Stimulated activated CD4-positive, alpha-beta T cell treated with anti-CD3 and anti-CD28 coated beads, Interleukin-4, amount 100 ng/mL, for 24 hours (primary cell): ENCODE results near the gene GATAD2A.

Experiments used
- DNase-seq: peaks from one replicate; pipeline ENCODE4 v3.0.0-alpha.2; 2020

GATAD2A gene

GRCh38 chr19:19514881-19515641, 109.6 kb downstream of the GATAD2A start, which contains the start of gene TSSK6:
TSS of gene TSSK6 (minus strand) at chr19:19515548. CDS start at chr19:19515427, 121 bp downstream.
- no peak for DNase-seq

DNA sequence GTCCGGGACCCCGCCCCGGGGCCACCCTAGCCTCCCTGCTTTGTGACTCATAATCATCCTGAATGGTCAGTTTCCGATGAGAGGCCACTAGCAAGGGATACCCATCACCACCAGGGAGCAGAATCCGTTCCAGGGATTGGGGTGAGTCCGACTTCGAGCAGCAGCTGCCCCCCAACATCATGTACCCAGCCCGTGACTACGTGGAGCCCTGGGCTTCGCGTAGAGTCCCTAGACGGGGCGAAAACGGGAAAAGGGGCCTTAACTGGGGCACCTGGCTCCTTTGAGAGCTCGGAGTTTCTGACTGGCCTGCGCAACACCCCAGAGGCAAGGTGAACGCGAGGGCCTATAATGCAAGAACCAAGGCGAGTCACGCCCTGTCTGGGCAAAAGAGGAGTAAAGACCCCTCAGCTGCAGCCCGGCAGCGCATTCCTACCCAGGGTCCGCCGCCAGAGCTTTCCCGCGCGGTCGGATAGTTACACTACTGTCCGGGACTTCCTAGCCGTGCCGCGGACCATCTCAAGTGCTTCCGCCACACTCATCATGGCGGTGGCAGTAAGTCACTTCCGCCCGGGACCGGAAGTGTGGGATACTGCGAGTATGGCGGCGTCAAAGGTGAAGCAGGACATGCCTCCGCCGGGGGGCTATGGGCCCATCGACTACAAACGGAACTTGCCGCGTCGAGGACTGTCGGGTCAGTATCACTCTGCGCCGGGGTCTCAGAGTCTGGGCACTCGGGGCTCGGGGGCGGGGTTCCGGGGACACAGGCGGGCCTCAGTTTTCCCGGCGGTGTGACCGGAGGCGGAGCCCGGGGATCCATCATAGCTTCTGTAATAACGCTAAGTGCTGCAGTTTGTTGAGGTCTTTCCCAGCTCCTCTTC, 110.4 kb downstream of the GATAD2A start, which contains the start of gene NDUFA13:
Gene NDUFA13, plus strand, starts transcription at position 584 of the 878 bp plus-strand sequence. Its CDS starts 14 bp downstream, at position 598.
- DNase-seq, result peak; percentile 94

GRCh38 chr19:19517235-19517619, 111.8 kb downstream of the GATAD2A start:
- DNase-seq, result no peak

DNA sequence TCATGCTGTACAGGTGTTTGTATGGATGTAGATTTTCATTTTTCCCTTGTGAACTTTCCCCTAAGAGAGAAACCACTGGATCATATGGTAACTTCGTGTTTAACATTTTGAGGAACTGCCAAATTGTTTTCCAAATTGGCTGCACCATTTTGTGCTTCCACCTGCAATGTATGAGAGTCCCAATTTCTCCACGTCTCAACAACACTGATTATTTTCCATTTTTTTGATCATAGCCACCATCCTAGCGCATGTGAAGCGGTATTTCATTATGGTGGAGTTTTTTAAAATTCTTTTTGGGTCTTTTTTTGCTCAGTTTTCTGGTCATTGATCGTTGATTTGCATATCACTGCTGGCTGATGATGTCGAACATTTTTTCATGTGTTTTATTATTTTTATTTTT, 115.5 kb downstream of the GATAD2A start:
- DNase-seq, result no peak

DNA sequence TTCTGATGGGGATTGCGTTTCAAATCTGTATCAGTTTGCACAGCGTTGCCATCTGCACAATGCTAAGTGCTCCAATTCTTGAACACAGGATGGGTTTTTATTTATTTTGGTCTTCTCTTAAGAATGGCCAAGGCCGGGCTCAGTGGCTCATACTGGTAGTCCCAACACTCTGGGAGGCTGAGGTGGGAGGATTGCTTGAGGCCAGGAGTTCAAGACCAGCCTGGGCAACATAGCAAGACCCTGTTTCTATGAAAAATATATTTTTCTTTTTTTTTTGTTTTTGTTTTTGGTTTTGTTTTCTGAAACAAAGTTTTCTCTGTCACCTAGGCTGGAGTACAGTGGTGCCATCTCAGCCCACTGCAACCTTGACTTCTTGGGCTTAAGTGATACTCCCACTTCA, 117.7 kb downstream of the GATAD2A start:
- DNase-seq, result no peak

DNA sequence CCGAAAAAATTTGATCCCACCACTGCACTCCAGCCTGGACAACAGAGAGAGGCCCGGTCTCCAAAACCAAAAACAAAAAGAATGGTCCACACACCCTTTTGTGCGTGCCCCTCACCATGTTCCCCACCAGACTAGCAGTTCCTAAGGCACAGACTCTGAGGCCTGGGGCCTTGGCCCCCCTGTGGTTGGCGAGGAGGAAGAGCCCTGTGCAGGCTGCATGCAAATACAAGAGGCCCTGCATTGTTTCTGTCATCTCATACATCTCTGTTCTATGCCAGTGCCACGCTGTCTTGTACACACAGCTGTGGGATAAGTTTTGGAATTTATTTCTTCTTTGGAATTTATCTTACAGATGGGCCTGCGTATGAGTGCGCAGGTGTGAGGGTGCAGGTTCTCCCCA, 118.6 kb downstream of the GATAD2A start:
- no peak for DNase-seq

DNA sequence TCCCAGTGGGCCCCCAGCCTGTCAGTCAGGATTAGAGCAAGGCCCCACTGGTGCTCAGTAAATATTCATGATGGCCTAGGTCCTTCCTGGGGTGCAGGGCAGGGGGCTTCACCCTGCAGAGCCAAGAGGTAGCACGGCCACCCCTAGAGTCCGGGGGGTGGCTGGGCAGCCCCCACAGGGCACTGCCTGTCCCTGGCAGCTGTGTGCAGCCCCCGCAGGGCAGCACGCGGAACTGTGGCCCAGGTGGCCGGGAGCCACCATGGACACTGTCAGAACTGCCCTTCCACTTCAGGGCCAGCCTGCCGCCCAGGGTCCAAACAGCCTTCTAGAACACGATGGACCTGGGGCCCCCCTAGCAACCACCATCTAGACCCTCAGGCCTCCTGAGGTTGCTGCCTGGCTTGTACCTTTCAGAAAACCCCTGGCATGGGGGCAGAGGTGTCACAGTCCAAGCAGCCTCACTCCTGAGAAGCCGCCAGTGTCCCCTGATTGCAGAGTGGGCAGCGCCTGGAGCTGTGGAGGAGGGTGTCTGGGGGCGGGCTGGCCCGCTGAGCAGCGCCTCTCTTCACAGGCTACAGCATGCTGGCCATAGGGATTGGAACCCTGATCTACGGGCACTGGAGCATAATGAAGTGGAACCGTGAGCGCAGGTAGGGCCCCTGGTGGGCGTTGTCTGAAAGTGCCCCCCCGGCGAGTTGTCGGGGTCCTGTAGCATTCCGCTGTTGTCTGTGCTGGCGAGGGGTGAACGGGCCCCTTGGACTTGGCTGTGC, 120.3 kb downstream of the GATAD2A start:
- DNase-seq, result no peak

DNA sequence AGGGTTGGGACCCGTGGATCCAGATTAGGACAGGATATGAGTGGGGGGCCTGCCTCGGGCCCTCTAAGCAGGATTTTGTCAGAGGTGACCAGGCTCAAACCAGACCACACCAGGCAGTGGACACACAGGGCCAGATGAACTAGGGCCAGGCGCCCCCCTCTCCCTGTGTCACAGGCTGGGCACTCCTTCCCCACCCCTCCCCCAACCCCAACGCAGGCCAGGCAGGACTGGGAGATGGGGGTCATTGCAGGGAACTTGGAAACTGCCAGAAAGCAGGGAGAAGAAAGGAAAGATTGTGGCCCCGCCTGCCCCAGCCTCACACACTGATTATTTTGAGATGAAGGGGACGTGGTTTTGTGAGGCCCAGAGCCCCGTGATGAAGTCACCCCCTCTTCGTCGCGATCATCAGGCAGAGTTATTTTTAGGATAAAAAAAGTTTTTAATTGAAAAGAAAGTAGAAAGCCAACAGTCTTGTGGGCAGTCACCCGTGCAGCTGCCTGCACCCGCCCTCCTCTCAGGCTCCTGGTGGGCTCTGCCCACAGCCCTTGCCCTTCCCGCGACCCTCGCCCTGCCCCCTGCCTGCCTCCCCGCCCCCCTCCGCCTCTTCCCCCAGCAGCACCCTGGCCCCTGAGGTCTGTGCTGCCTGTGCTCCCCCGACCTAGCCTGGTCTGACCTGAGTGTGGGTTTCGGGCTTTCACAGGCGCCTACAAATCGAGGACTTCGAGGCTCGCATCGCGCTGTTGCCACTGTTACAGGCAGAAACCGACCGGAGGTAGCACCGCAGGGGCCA, 121.3 kb downstream of the GATAD2A start:
- no peak for DNase-seq

DNA sequence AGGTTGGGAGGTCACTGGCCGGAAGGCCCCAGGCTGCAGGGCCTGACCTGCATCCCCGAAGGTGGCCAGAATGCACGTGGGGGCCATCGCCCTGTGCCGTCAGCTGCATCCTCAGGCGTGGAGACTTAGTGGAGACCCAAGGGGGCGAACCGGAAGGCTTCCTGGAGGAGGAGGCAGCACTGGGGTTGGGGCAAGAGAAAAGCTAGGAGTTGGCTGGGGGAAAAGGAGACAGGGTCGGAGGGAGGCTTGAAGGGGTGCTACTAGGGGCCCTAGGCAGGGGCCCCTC, 121.8 kb downstream of the GATAD2A start:
- DNase-seq, result no peak

GRCh38 chr19:19527674-19528625, 122.5 kb downstream of the GATAD2A start:
- no peak for DNase-seq

GRCh38 chr19:19528721-19529490, 123.4 kb downstream of the GATAD2A start, which contains the start of gene YJEFN3:
TSS of gene YJEFN3 (plus strand) at chr19:19528911. CDS start at chr19:19528933, 22 bp downstream.
- DNase-seq, result no peak

DNA sequence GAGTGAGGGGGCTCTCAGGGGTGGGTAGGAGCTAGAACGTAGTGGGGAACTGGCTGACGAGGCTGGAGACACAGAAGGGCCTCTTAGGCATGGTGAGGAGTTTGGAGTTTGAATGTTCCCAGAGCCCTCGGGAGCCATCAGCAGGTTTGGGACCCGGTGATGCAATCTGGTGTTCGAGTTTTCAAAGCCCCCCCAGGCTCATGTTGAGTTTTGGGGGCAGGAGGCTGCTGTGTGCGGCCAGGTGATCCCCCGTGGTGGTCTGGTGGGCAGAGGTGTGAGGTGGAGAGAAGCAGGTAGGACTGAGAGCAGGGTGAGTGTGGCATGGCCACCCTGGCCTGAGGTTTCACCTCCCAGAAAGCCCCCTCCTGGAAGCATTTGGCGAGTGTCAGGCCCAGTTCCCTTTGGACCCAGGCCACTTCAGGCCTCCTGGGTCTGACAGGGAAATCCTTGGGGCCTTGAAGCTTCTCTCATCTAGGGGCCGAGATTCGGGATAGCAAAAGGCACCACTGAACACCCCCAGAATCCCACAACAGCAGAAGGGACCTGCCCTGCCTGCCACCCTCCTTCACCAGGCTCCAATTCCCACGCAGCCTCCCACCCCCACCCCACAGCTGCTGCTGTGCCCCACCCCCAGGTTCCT, 124.4 kb downstream of the GATAD2A start:
- no peak for DNase-seq

DNA sequence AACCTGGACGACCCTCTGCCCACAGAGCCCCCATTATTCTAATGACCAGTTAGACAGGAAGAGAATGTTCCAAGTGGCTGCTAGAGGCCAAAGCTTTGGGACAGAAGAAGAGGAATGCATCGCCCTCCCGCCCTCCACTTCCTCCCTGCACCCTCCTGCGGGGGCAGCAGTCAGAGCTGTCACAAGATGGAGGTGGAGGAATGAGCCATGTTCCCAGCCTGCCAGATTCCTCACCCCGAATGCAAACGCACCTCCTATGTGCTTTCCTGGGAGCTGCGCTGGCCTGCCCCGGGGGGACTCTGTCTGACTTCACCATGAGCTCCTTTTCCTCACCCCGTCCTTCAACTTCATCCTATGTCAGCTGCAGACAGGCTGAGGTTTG, 124.9 kb downstream of the GATAD2A start:
- no peak for DNase-seq

DNA sequence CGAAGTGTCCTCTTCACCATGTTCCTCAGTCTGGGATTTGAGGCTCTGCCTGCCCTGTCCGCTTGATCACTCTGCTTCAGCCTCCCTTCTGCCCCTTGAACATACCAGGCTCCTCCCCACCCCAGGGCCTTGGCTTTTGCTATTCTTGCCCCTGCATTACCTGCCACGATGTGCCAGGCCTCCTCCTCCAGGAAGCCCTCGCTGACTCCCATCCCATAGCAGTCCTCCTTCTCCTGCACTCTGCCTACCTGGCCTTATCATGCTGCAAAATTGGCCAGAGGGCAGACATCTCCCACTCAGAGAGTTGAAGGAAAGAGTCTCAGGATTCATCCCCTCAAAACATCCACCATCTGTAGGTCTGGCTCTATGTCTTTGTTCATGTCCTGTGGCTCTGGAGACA, 125.4 kb downstream of the GATAD2A start:
- DNase-seq, result no peak

- DNase-seq, result peak; percentile 88
Observed at GRCh38 chr19:19531951-19532805, 126.7 kb downstream of the GATAD2A start.

DNA sequence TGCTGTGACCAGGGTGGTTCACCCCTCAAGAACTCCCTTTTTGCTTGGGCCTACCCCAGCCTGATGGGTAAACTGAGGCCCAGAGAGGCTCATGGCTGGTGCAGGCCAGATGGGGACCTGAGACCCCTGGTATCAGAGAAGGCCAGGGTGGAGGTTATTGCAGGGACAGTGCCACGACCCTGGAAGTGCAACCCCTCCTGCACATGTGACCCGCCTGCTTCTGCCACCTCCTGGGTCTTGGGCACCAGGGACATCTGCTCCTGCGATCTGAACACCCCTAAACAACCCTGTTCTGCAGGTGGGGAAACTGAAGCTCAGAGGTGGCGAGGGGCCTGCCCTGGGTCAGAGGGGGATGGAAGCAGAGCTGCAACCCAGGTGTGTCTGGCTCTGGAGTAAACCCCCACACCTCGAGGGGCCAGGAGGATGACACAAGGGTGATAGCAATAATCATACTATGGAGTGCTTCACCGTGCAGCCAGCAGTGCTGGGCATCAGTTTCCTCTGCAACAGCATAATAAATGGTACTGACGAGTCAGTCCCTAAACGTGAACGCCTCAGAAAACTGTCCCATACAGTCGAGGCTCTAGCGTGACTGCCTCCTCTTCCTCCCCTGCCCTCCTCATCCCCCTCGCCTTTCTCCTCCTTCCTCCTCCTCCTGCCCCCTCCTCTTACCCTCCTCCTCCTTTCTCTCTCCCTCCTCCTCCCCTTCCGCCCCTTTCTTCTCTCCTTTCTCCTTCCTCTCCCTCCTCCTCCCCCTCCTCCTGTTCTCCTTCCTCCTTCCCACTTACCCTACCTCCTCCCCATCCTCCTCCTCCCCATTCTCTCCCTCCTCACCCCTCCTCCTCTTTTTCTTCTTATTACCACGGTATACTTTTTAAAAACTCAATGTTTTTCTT, 127.6 kb downstream of the GATAD2A start:
- DNase-seq, result no peak

- no peak for DNase-seq
Observed at GRCh38 chr19:19533841-19534240, 128.4 kb downstream of the GATAD2A start.
